Measurements from ENCODE around the gene CACNA1A.

The CACNA1A gene

DNA sequence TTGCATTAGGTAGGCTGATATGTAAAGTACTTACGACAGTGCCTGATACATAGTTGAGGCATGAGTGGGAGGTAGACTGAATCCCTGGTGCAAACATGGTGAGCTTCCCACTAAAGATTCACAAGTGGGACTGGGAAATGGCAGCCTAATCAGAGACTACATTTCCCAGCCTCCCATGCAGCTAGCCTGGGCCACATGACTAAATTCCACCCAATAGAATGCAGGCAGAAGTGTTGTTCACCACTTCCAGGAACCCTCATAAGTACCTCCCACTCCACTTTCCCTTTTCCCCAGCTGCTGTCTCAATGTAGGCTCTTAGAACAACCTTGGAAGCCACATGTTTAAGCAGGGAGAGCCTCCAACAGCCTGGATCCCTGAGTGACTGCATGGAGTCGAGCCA is 104.9 kb downstream of the CACNA1A start:
- DNase-seq = peak; percentile 20
- no peaks in the 10 kb centered on the region for H3K27me3 ChIP-seq (replicated peaks)
- TF ChIP-seq, protein P1, sequence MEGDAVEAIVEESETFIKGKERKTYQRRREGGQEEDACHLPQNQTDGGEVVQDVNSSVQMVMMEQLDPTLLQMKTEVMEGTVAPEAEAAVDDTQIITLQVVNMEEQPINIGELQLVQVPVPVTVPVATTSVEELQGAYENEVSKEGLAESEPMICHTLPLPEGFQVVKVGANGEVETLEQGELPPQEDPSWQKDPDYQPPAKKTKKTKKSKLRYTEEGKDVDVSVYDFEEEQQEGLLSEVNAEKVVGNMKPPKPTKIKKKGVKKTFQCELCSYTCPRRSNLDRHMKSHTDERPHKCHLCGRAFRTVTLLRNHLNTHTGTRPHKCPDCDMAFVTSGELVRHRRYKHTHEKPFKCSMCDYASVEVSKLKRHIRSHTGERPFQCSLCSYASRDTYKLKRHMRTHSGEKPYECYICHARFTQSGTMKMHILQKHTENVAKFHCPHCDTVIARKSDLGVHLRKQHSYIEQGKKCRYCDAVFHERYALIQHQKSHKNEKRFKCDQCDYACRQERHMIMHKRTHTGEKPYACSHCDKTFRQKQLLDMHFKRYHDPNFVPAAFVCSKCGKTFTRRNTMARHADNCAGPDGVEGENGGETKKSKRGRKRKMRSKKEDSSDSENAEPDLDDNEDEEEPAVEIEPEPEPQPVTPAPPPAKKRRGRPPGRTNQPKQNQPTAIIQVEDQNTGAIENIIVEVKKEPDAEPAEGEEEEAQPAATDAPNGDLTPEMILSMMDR (IDR thresholded peaks at IDR 0.05; ENCODE audit: low read depth, low read length, missing control alignments) = no peak
- in situ Hi-C loops (cut with HindIII; ENCODE audit: low pct_ligation_motif_present, low sequenced_read_pairs) = no loop called here
- H3K27ac ChIP-seq = no peak overlapping the region
- H3K36me3 ChIP-seq (replicated peaks) = no peaks in the 10 kb centered on the region
- H3K4me3 ChIP-seq (ENCODE audit: low read depth, low read length) = no peak overlapping the region

DNA sequence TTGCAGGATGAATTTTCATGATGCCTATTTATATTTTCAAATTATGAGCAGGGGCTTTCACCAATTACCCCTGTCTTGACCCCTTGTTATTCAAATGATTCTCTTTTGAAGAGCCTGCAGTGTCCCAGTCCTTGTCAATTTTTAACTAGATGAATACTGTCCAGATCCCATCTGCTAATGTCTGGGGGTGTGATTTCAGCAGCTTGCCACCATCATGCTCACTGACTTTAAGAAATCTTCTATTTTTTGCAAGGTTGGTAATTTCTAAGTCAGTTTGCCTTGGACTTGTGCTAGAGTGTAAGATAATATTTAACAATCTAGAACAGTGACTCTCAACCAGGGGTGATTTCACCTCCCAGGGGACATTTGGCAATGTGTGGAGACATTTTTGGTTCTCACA is 106.0 kb downstream of the CACNA1A start:
- TF ChIP-seq, protein P1 (IDR thresholded peaks at IDR 0.05; ENCODE audit: low read depth, low read length, missing control alignments) = no peak
- DNase-seq = no peak
- Histone ChIP-seq H3K4me3 (ENCODE audit: low read depth, low read length) (no peak overlapping the region), H3K27ac (no peak overlapping the region), H3K36me3 (replicated peaks) (no peaks in the 10 kb centered on the region), H3K27me3 (replicated peaks) (no peaks in the 10 kb centered on the region)
- in situ Hi-C loops (cut with HindIII; ENCODE audit: low pct_ligation_motif_present, low sequenced_read_pairs) = no loop called here

DNA sequence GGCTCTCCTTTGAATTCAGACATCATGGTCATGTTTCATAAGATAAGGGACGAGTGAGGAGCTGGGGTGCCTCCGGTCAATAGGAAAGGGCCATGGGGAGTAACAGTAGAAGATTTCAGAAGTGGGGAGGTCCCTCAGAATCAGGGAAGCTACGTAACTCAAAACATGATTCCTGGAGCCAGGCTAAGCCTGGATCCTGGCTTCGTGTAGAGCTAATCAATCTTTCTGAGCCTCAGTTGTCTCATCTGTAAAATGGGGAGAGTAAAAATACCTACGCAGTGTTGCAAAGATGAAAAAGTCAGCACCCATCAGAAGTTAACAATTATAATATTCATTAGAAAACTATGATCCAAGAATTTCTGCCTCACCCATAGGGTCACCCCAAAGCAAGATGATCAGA is 106.5 kb downstream of the CACNA1A start:
- TF ChIP-seq, protein P1 (IDR thresholded peaks at IDR 0.05; ENCODE audit: low read depth, low read length, missing control alignments) = no peak
- Histone ChIP-seq H3K4me3 (ENCODE audit: low read depth, low read length) (no peak overlapping the region), H3K27ac (peak overlapping the region; percentile 77)

DNA sequence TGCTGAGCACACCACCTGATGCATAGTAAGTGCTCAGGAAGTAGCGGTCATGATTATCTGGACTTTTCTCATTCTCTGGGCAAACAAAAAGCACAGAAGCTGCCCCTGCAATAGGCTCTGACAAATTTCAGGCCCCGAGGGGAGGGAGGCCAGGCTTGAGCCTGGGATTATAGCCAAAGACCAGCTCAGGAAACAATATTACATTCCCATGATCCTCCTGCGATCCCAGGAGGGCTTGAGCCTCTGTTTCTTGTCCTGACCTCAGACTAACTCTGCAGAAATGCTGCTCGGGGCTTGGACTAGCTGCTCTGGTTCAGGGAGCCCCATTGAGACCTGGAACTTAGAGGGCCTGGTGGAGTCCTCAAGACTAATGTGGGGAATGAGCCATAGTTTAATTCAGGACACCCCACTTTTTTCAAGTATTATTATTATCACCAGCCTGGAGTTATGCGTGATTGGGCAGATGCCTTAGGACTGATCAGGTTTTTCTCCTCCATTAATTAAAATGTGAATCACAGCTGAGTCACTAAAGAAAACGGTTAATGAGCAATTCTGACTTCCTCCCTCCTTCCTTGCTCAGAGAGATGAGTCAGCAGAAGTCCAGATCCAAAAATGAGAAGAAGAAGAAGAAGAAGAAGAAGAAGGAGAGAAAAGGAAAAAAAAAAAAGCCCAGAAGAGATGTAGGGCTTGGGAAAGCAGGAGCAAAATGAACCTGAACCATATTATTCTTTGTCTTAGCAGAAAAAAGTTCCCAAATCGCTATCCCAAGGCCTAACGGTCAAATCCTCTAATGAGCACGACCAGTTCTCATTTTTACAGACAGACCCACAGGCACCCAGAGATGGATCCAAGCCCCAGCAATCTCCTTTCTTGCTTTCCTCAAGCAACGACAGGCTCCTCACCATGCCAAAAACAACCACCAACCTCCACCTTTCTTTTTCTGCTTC is 107.2 kb downstream of the CACNA1A start:
- Histone ChIP-seq H3K27ac (peak overlapping the region; percentile 77), H3K36me3 (replicated peaks) (no peaks in the 10 kb centered on the region), H3K27me3 (replicated peaks) (no peaks in the 10 kb centered on the region), H3K4me3 (ENCODE audit: low read depth, low read length) (no peak overlapping the region)
- TF ChIP-seq, protein P1 (IDR thresholded peaks at IDR 0.05; ENCODE audit: low read depth, low read length, missing control alignments) = no peak
- peak; percentile 74 for DNase-seq
- in situ Hi-C loops (cut with HindIII; ENCODE audit: low pct_ligation_motif_present, low sequenced_read_pairs) = no loop called here

More for the DNA sequence above, 106.5 kb downstream of the CACNA1A start:
- in situ Hi-C loops (cut with HindIII; ENCODE audit: low pct_ligation_motif_present, low sequenced_read_pairs) = no loop called here
- no peaks in the 10 kb centered on the region for H3K36me3 ChIP-seq (replicated peaks)
- H3K27me3 ChIP-seq (replicated peaks) = no peaks in the 10 kb centered on the region
- no peak for DNase-seq

DNA sequence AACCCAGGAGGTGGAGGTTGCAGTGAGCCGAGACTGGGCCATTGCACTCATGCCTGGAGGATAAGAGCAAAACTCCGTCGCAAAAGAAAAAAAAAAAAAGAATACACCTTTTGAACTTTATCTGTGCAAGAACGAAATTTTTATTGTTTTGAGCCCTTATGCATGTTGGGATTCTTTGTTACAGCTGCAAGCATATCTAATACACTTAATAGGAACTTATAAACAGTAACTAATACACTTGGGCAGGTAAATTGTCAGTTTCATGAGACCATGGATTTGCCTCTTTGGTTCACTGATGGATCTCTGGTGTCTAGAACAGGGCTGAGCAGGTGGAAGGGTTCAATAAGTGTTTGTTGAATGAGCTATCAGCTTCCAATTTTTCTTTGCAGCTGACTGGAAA is 108.1 kb downstream of the CACNA1A start:
- TF ChIP-seq, protein P1 (IDR thresholded peaks at IDR 0.05; ENCODE audit: low read depth, low read length, missing control alignments) = no peak
- Histone ChIP-seq H3K27ac (no peak overlapping the region), H3K27me3 (replicated peaks) (no peaks in the 10 kb centered on the region), H3K4me3 (ENCODE audit: low read depth, low read length) (no peak overlapping the region), H3K36me3 (replicated peaks) (no peaks in the 10 kb centered on the region)
- DNase-seq = no peak
- in situ Hi-C loops (cut with HindIII; ENCODE audit: low pct_ligation_motif_present, low sequenced_read_pairs) = no loop called here

Data from brain microvascular endothelial cell (primary cell).